Osteocyte (in vitro differentiated cells): ENCODE measurements around the gene TGFB1I1. TPM values are rescaled to one million over a fixed set of nuclear protein-coding genes. Genes with fewer than 3 reads are reported as not detected.

Experiments used
- DNase-seq: peaks from one replicate; pipeline ENCODE4 v3.0.0; 2021; ENCODE audit warnings: mixed read lengths; ENCODE audit not compliant: unreplicated experiment; ENCODE audit errors: extremely low spot score
- H3K27ac Mint-ChIP-seq: one replicate; pipeline ENCODE4 v1.8.0; 2021; ENCODE audit warnings: mild to moderate bottlenecking, mixed read lengths; ENCODE audit not compliant: unreplicated experiment
- H3K27me3 Mint-ChIP-seq: one replicate; pipeline ENCODE4 v1.8.0; 2021; ENCODE audit warnings: mixed read lengths; ENCODE audit not compliant: unreplicated experiment
- H3K36me3 Mint-ChIP-seq: one replicate; pipeline ENCODE4 v1.8.0; 2021; ENCODE audit warnings: mixed read lengths; ENCODE audit not compliant: unreplicated experiment
- H3K4me1 Mint-ChIP-seq: one replicate; pipeline ENCODE4 v1.8.0; 2021; ENCODE audit warnings: mixed read lengths; ENCODE audit not compliant: unreplicated experiment
- H3K4me3 Mint-ChIP-seq: one replicate; pipeline ENCODE4 v1.8.0; 2021; ENCODE audit warnings: mild to moderate bottlenecking, moderate library complexity, mixed read lengths; ENCODE audit not compliant: unreplicated experiment
- H3K9me3 Mint-ChIP-seq: one replicate; pipeline ENCODE4 v1.8.0; 2021; ENCODE audit warnings: mixed read lengths; ENCODE audit not compliant: unreplicated experiment
- total RNA-seq: library from RNA; stranded (reverse); gene quantifications from 2 replicates; pipeline ENCODE4 v1.2.1, GENCODE V29; 2021
- TF ChIP-seq, protein P1 (sequence below): fragments of 200-600 bp; sonication (generic); IDR thresholded peaks from 2 replicates; pipeline ENCODE4 v1.5.0; 2021; ENCODE audit warnings: antibody characterized with exemption, mild to moderate bottlenecking, moderate library complexity

Gene TGFB1I1
- total RNA-seq, 1 donor from 2014 or later: 120 TPM

DNA sequence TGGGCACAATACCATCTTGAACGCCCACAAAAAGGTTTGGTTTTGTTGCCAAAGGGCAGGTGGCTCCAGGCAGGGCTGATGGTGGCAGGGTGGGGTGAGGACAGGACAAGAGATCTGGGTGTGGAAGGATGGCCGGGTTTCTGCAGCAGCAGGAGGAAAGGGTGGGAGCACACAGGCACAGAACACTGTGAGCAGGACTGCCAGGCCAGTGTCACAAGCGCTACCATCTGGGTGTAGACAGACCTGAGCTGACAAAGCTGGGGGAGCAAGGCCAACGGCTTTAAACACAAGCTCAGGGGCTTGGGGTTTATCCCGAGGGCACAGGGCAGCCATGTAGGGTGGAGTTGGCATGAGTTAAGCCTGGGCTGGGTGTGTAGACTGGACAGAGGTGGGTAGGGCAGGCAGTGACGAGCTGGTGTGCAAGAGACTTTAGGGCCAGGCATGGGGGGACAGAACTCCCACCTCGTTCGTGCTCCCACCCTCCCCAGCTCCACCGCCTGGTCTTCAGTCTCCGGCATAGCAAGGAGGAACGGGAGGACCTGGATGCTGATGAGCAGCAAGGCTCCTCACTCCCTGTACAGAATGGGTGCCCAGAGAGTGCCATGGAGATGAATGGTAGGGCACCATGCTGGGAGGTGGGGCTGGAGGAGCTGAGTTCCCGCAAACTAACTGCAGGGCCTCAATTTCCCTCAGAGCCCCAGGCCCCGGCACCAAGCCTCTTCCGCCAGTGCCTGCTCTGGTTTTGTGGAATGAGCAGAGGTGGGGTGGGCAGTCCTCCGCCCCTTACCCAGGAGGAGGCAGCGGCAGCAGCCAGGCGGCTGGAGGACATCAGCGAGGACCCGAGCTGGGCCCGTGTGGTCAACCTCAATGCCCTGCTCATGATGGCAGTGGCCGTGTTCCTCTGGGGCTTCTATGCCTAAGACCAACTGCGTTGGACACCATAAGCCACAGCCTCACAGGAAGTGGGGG is 17.9 kb downstream of the TGFB1I1 start:
- peaks cover 3% of the 10 kb centered on the region for H3K27me3 Mint-ChIP-seq
- H3K36me3 Mint-ChIP-seq: peaks cover 29% of the 10 kb centered on the region
- peaks cover 9% of the 10 kb centered on the region for H3K4me1 Mint-ChIP-seq
- no peaks in the 10 kb centered on the region for H3K9me3 Mint-ChIP-seq
- no peak overlapping the region for H3K4me3 Mint-ChIP-seq
- TF ChIP-seq, protein P1, sequence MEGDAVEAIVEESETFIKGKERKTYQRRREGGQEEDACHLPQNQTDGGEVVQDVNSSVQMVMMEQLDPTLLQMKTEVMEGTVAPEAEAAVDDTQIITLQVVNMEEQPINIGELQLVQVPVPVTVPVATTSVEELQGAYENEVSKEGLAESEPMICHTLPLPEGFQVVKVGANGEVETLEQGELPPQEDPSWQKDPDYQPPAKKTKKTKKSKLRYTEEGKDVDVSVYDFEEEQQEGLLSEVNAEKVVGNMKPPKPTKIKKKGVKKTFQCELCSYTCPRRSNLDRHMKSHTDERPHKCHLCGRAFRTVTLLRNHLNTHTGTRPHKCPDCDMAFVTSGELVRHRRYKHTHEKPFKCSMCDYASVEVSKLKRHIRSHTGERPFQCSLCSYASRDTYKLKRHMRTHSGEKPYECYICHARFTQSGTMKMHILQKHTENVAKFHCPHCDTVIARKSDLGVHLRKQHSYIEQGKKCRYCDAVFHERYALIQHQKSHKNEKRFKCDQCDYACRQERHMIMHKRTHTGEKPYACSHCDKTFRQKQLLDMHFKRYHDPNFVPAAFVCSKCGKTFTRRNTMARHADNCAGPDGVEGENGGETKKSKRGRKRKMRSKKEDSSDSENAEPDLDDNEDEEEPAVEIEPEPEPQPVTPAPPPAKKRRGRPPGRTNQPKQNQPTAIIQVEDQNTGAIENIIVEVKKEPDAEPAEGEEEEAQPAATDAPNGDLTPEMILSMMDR: no peak
- H3K27ac Mint-ChIP-seq: no peak overlapping the region
- DNase-seq: no peak

DNA sequence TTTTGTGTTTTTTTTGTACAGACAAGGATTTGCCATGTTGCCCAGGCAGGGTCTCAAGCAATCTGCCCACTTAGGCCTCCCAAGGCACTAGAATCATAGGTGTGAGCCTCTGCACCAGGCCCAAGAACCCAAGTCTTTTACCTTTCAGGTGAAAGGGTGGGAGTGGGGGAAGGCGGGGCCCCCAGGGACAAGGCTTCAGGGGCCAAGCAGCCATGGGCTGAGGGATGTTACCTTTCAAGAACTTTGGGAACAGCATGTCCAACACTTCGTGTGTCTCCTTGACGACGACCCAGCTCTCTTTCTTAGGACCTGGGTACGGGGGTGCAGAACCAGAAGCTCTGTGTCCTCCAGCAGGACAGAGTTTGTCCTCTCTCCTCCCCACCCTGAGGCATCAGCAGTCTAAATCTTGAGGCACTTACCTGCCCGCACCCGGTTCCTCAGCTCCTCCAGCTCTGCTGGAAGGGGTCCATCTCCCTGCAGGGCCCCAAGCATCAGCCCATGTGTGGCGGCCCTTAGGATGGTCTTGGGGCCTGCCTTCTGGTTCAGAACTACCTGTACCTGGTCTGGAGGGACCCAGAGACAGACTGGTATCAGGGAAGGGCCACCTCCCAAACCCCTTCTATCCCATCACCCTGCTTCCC is 19.9 kb downstream of the TGFB1I1 start:
- H3K9me3 Mint-ChIP-seq: no peaks in the 10 kb centered on the region
- no peak overlapping the region for H3K27ac Mint-ChIP-seq
- TF ChIP-seq, protein P1: no peak
- peaks cover 34% of the 10 kb centered on the region for H3K36me3 Mint-ChIP-seq
- no peak overlapping the region for H3K4me3 Mint-ChIP-seq
- peaks cover 3% of the 10 kb centered on the region for H3K27me3 Mint-ChIP-seq
- peaks cover 9% of the 10 kb centered on the region for H3K4me1 Mint-ChIP-seq
- DNase-seq: no peak

DNA sequence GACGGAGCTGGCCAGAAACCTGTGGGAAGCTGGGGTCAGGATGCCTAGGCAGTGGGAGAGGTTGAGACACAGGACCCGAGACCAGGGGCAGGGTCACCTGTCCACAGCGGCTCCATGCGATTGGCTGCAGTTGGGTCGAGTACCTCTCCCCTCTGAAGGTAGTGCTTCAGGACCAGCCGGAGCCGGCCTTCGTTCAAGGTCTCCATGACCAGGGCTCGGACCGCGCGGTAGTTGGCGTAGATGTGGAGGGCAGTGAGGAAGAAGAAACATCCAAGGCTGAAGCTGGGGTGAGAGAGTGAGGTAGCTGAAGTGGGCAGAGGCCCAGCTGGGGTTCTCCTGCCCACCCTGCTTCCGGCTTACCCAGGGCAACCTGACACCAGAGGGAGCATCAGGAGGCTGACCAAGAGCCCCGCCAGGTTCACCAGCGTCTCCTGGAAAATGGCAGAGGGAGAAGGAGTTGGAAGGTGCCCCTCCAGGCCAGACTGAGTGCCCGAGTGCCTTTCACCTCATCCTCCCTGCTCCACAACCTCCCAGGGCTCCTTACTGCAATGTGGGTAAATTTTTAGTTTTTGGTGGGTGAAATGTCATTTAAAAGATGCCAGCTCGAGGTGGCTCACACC is 21.7 kb downstream of the TGFB1I1 start:
- Mint-ChIP-seq H3K9me3 (no peaks in the 10 kb centered on the region), H3K27ac (no peak overlapping the region), H3K4me1 (peaks cover 4% of the 10 kb centered on the region), H3K27me3 (no peaks in the 10 kb centered on the region), H3K4me3 (no peak overlapping the region), H3K36me3 (peaks cover 39% of the 10 kb centered on the region)
- no peak for DNase-seq
- TF ChIP-seq, protein P1: no peak

DNA sequence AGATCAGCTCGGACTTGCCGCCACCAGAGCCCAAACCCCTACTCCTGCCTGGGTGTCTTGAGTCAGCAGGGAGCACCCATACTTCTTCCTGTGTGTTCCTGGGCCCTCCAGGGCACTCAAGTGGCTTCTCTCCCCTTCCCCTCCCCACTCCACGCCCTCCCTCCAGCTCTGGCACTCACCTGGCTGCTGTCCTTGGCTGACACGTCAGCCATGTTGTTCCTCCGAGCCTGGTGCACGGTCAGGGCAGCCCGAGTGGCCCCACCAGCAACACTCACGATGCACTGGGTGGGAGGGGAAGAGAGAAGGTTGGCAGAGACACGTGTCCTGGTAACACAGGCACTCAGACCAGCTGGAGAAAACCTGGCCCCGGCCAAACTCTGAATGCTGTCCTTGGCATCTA is 24.7 kb downstream of the TGFB1I1 start:
- Mint-ChIP-seq H3K4me1 (no peaks in the 10 kb centered on the region), H3K4me3 (no peak overlapping the region), H3K27me3 (no peaks in the 10 kb centered on the region), H3K9me3 (no peaks in the 10 kb centered on the region), H3K27ac (no peak overlapping the region), H3K36me3 (peaks cover 35% of the 10 kb centered on the region)
- TF ChIP-seq, protein P1: no peak
- DNase-seq: no peak

DNA sequence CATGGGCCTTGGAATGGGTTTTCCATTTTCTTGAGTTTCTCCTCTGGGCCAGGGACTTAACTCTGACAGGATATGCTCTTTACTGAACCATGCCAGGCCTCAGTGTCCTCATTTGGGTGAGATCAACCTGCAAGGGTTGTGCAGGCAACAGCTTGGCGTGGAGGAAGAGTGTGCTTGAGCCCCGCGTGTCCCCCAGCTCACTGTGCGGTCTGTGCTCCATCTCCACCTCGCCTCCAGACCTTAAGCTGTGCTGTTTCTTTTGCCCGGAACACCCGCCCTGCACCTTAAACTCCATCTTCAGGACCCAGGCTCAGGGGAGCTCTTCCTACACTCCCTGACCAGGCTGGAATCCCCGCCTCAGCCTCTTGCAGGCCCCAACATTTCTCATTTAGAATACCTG is 26.5 kb downstream of the TGFB1I1 start:
- H3K9me3 Mint-ChIP-seq: no peaks in the 10 kb centered on the region
- H3K4me1 Mint-ChIP-seq: no peaks in the 10 kb centered on the region
- DNase-seq: no peak
- peaks cover 20% of the 10 kb centered on the region for H3K36me3 Mint-ChIP-seq
- H3K27ac Mint-ChIP-seq: no peak overlapping the region
- H3K4me3 Mint-ChIP-seq: no peak overlapping the region
- H3K27me3 Mint-ChIP-seq: no peaks in the 10 kb centered on the region
- TF ChIP-seq, protein P1: no peak
